Mucosa of gallbladder (tissue), 1 donor: ENCODE results near the gene SLCO2B1. TPM values are rescaled to one million over a fixed set of nuclear protein-coding genes. Genes with fewer than 3 reads are reported as not detected.
"Not testable (repeated sequence)": the region's sequence is repeated elsewhere in the genome, so short reads cannot be mapped to it uniquely, and the experiment has no call there.

ENCODE experiments used
- DNase-seq: peaks from one replicate; pipeline ENCODE4 v3.0.0-alpha.2; 2020; ENCODE audit warnings: low spot score
- total RNA-seq: library from RNA; stranded (reverse); gene quantifications from one replicate; pipeline ENCODE4 v1.2.1, GENCODE V29; 2021
- donor health status: DM: no; HTN: no; CAD: no.

Gene SLCO2B1, protein sequence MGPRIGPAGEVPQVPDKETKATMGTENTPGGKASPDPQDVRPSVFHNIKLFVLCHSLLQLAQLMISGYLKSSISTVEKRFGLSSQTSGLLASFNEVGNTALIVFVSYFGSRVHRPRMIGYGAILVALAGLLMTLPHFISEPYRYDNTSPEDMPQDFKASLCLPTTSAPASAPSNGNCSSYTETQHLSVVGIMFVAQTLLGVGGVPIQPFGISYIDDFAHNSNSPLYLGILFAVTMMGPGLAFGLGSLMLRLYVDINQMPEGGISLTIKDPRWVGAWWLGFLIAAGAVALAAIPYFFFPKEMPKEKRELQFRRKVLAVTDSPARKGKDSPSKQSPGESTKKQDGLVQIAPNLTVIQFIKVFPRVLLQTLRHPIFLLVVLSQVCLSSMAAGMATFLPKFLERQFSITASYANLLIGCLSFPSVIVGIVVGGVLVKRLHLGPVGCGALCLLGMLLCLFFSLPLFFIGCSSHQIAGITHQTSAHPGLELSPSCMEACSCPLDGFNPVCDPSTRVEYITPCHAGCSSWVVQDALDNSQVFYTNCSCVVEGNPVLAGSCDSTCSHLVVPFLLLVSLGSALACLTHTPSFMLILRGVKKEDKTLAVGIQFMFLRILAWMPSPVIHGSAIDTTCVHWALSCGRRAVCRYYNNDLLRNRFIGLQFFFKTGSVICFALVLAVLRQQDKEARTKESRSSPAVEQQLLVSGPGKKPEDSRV
- 112 TPM for total RNA-seq

DNA sequence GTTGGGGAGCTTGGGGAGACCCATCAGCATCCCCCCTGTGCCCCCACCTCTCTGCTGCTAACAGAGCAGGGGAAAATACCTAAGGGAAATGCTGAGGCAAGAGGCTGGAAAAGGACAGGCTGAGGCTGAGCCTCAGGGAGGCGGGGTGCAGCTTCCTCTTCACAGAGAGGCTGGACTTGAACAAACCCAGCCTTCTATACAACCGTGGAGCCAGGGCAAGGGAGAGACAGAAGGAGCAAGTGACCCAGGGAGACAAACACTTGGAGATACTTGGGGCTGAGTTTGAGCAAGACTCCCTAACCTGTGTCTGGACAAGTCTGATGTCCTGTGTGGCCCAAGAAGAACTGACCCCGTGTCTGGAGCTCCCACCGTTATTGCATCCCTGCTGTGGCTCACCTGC is at the start of gene SLCO2B1:
TSS of gene SLCO2B1 (plus strand) at position 229 of the 400 bp plus-strand sequence. CDS start 275 bp downstream, outside the sequence.
- no peak for DNase-seq

DNA sequence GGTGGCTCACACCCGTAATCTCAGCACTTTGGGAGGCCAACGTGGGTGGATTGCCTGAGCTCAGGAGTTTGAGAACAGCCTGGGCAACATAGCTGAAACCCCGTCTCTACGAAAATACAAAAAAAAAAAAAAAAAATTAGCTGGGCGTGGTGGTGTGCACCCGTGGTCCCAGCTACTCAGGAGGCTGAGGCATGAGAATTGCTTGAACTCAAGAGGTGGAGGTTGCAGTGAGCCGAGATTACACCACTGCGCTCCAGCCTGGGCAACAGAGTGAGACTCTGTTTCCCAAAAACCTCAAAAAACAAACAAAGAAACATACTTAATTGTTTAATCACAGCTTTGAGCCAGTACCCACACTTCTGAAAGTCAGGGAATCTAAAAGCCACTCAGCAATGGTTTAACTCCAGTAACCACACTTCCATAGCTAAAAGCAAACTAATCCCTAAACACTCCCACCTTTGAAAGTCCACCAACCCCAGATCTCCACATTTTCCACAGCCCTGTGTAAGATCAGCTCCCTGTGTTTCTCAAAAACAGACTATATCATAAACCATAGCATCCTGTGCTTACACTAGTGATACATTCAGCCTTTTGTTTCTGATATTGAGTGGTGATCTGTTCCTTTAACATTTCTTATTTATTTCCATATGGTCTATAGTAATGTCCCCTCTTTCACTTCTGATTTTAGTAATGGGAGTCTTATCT is 49.3 kb upstream of the SLCO2B1 start:
- no peak for DNase-seq

DNA sequence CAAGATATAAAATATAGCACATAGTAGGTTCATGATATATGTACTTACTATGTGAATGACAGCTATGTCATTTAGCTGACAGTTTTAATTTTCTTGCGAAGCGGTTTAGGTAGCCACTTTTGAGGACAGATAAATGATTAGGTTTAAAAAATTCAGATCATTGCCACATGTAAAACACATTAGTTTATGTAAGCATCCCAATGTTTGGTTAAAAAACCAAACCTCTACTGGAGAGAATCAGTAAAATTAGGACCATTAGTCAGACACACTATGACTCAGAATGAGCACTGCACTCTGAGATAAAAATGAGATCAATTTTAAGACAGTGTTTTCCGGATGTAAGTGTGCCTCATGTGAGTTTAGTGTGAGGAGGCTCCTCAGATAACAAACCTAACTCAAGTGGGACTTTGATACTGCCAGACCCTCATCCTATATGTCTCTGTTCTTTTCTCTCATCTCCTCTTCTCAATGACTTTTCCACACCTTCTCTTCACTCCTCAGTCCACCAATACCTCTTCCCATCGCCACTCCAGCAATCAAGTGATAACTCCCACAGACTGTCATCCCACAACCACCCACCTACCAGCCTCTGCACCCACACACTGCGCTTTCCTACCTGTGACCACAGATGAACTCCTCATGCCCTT is 47.4 kb upstream of the SLCO2B1 start:
- no peak for DNase-seq

DNA sequence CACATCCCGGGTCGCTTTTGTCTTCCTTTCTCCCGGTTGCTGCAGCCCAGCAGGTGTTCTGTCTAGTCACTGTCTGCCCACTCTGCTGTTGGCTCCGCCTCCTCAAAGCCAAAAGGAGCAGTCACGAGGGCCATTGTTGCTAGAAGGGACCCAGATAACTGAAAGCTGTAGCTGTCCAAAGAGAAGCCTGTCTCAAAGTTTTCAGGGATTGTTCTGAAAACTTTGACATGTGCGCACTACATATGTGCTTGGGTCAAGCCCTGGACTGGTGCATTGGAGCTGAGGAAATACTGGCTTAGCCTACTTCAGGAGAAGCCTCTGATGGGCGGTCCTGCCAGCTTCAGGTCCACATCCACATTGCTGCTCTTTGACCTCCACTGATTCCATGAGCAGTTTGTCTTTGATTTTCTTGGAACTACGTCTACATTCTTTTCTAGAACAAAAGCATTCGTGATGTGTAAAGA is 45.4 kb upstream of the SLCO2B1 start:
- no peak for DNase-seq

DNA sequence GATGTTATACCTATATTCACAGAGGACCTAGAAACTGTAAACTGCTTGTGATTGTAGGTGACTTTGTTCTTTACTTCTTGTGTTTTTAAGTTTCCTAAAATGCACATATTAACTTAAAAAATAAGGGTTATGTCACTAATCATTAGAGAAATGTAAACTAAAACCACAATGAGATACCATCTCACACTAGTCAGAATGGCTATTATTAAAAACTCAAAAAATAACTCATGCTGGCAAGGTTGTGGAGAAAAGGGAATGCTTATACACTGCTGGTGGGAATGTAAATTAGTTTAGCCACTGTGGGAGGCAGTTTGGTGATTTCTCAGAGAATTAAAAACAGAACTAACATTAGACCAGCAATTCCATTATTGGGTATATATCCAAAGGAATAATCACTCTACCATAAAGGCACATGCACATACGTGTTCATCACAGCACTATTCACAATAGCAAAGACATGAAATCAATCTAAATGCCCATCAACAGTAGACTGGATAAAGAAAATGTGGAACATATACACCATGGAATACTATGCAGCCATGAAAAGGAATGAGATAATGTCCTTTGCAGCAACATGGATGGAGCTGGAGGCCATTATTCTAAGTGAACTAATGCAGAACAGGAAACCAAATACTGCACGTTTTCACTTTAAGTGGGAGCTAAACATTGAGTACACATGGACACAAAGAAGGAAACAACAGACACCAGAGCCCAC is 44.8 kb upstream of the SLCO2B1 start:
- not testable (repeated sequence) for DNase-seq

DNA sequence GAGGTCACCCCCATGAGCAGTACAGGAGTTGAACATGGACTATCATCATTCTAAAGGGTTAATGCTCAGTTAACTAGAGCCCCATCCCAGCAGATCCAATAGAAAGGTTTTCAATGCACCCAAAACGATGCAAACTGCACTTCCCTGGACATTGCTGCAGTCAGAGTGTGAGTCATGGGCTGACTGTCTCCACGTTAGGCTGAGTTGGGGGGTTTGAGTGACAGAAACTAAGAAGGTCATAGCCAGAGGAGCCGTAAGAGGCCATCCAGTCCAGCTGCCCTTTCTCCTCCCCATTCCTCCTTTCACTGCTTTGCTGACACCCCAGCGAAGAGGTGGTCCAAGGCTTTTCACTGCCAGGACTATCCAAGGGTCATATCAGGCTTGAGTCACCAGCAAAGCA is 43.7 kb upstream of the SLCO2B1 start:
- DNase-seq: no peak

DNA sequence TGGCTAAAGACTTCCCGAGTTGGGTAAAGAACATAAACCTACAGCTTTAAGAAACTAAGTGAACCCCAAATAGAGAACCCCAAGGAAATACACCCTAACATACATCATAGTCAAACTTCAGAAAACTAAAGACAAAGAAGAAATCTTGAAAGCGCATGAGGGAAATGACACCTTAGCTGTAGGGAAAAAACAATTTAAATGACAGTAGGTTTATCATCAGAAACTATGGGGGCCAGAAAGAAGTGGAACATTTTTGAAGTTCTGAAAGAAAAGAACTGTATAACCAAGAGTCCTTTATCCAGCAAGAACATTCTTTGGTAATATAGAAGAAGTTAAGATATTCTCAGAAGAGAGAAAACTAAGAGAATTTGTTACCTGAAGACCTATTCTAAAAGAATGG is 38.7 kb upstream of the SLCO2B1 start:
- DNase-seq: no peak

DNA sequence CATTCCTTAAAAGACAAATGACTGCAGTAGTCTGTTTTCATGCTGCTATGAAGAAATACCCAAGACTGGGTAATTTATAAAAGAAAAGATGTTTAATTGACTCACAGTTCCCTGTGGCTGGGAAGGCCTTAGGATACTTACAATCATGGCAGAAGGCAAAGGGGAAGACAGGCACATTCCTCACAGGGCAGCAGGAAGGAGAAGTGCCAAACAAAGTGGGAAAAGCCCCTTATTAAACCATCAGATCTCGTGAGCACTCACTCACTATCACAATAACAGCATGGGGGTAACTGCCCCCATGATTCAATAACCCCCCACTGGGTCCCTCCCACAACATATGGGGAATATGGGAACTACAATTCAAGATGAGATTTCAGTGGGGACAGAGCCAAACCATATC is 37.9 kb upstream of the SLCO2B1 start:
- DNase-seq: no peak

DNA sequence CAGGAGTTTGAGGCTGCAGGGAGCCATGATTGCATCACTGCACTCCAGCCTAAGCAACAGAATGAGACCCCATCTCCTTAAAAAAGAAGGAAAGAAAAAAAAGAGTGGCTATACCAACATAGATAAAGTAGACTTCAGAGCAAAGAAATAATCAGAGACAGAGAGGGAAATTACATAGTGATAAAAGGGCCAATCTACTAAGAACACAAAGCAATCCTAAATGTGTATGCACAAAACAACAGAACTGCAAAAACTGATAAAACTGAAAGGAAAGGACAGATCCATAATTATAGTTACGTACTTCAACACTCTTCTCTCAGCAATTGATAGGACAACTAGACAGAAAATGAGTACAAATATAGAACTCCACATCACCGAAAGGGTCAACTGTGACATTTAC is 36.4 kb upstream of the SLCO2B1 start:
- no peak for DNase-seq

DNA sequence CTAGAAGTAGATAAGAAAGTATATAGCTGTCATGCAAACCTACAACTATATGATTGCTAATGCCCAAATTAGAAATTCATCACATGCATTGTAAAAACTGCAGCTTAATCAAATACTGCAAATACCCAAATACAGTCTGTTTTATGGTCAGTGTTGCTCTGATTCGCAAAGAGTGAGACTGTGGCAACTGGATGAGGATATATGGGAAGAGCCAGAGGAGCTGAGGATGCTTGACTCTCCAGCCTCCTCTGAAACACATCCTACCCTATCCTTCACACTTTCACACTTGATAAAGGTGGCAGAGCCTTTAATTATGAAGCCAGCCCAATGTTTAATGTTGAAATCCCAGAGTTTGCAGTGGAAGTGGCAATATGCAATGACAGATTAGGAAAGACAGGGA is 32.3 kb upstream of the SLCO2B1 start:
- no peak for DNase-seq

DNA sequence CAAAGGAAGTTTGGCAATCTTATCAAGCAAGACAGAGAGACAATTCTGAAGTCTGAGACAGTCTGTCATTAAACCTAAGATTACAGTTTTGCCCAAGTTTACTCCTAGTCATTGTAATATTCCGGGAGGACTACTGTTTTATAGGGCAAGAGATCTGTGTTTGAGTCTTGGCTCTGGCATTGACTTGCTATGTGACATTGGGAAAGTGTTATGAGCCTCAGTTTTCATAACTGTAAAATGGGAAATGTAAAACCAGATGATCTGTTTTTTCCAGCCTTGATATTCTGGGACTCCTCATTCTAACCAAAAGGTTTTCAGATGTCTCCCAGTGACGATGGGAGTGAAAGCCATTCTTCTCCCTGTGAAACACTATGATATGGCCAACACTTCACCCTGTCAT is 24.3 kb upstream of the SLCO2B1 start:
- no peak for DNase-seq

DNA sequence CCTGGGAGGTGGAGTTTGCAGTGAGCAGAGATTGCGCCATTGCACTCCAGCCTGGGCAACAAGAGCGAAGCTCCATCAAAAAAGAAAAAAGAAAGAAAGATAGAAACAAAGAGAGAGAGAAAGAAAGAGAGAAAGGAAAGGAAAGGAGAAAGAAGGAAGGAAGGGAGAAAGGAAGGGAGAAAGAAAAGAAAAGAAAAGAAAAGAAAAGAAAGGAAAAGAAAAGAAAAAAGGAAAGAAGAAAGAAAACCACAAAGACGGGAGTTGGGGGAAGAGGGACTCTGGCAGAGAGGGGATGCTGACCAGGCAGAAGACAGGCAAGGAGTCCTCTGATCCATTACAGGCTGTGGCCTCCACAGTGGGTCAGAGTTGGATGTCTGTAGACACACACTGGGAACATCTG is 18.8 kb upstream of the SLCO2B1 start:
- DNase-seq: no peak

DNA sequence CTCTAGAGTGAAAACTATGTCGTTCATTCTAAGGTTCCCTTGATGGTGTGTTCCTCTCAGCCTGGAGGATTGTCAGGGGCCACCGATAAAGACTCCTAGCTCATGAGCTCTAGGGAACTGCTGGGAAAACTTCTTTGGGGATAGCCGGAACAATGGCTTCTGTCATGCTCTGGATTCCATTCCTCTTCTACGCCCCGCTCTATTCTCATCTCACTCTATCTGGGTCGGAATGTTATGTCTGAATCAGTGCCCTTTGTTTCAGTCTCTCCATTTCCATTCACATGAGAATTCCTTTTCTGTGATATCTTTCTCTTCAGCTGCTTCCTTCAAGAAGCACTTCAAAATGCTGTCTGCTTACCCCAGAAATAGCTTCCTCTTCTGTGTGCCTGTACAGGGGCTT is 16.9 kb upstream of the SLCO2B1 start:
- DNase-seq: no peak

DNA sequence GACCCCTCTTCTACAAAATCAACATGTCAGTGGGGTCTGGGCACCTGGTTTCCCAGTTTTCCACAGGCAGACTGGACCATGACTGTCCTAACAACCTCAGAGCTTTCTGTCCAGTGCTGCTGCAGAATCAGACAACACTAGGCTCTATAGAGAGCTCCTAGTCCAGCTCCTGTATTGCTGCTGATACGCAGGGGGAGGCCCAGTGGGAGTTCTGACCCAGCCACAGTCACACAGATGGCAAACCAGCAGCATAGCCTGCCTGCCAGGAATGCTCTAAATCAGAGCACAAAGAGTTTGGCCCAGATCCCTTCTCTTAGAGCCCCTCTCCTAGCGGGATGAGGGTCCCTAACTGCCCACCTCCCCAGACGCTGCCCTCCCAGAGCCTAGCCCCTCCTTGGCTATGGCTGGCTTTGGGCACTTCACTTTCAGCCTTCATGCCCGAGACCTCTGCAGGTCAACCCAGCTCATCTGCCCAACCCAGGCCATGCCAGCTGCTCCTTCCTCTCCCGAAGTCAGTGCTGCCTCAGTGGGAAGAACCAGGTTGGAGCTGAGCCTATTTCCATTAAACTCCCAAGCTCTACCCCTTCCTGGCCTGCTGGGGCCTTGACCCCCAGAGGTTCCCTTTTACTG is 15.8 kb upstream of the SLCO2B1 start:
- DNase-seq: no peak

DNA sequence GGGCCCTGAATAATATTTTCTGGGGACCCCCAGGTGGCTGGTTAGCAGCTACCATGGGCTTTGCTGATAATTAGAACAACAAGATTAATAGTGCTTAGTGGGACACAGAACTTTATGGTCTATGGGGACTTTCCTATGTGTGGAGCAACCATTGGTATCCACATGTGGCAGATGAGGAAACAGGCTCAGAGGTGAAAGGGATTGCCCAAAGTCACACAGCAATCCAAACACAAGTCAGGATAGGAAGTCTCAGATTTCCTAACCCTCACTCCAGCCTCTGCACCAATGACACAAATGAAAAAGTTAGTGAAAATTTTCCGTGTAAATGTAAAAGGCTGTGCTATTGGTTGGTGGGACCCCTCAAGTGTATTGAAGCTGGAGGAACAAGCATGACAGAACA is 15.3 kb upstream of the SLCO2B1 start:
- DNase-seq: no peak

DNA sequence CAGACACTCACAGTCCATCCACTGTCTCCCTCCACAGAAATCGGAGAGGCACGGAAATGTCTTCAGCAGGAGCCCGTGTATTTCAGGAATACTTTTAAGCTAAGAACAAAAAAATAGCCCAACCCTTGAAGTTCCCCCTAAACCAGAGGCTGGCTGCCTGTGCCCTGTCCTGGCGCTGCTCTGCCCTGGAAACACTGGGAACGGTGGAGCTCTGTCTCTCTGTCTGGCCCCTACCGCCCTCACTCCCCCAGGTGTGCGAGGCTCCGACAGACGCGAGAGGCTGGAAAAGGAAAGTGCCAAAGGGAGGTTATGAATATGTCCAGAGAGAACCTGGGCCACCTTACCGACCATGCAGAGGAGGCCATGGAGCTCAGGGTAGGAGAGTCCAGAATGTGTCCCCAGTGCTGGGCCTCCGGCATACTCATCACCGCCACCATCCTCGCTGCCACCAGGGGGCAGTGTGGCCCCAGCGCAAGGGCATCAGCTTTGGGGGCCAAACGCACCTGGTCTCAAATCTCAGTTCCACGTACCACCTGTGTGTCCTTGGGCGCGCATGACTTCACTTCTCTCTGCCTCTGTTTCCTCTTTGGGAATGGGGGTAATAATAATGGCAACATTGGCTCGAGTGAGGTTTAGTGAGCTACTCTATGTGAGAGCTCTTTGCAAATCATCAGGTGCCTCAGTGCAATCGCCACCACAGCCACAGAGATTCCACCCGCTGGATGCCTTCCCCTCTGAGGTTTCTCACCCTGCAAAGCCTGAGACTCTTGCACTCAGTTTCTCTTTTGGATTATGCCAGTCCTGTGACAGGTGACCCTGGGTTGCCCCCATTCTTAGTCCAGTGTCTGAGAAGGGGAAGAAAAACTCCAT is 10.4 kb upstream of the SLCO2B1 start:
- peak; percentile 62 for DNase-seq

DNA sequence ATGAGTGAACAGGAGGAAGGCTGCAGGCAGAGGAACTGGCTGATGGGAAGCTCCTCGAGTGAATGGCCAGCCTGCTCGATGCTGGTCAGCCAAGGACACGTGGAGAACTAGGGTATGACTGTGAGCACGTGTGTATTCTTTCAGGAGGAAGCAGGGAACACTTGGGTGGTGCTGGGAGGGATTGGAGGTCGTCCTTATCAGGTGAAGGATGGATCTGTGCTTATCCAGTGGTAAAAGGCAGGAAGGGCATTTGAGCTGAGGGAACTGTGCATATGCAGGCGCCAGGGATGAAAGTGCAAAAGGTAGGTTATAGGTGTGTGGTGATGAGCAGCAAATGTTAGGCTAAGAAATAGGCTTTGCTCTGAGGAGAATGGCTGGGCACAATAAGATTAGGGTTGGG is 9.7 kb upstream of the SLCO2B1 start:
- no peak for DNase-seq

DNA sequence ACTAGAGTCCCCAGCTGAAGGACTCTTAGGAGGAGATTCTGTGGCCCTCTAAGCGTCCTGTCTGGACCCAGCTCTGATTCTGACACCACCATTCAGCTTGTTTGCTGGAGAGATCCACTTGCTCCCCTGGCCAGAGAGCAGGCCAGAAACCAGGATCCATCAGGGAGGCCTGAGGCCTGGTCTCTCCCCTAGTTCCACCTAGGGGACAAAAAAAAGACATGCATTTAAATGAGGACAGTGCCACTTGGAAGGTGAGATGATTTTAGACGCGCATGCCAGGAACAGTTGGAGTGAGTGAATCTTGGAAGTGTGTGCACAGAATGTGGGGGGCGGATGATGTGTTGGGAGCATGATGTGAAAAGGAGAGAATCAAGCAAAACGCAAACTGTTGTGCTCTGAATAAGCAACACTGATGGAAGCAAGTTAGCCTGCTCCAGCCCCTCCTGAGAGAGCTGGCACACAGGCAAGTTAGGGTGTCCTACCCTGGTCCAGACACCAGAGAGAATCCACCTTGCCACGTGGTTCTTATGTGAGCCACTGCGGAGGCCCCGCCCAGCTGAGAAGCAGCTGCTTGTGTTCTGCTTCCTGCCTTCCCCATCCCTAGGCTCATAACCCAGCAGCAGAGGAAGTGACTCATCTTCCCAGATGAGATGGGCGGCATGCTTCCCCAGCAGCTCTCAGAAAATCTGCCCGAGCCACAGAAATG is 8.0 kb upstream of the SLCO2B1 start:
- DNase-seq: peak; percentile 76

DNA sequence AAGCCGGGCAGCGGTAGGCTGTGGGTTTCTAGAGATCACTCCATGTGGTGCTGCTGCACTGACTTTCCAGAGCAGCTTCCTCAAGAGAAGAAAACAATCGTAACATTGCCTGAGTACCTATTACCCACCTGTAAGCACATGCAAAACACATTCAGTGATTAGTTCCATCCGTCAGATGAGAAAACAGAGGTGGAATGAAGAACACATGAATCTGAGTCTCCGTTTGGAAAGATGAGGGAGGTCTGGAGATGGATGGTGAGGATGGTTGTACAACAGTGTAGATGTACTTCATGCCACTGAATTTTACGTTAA is 7.5 kb upstream of the SLCO2B1 start:
- DNase-seq: no peak

DNA sequence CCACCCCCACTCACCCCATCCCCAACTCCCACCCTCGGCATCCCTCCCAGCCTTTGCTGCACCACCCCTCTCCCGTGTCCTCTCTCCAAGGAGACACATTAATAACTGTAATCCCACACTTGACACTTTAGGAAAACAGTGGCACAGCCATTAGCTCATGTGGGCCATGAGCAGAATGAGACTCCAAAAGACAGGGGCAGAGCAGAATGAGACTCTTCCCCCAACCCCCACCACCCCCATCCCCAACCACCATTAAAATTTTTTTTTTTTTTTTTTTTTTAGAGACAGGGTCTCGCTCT is 6.2 kb upstream of the SLCO2B1 start:
- DNase-seq: no peak
